IMR-90 (cell line): ENCODE data around the gene DIP2C.

Experiments used
- CHD1 ChIP-seq: IDR thresholded peaks from 2 replicates; pipeline ENCODE4 v1.6.1; 2012; ENCODE audit warnings: low read depth, low read length, improper control_type of control experiment
- CTCF ChIP-seq: conservative IDR thresholded peaks from 2 replicates; pipeline ENCODE4 v1.5.1; 2012; ENCODE audit warnings: mild to moderate bottlenecking, low read depth, low read length, improper control_type of control experiment
- POLR2A ChIP-seq: IDR thresholded peaks from 2 replicates; pipeline ENCODE4 v1.6.1; 2012; ENCODE audit warnings: mild to moderate bottlenecking, low read depth, low read length
- RAD21 ChIP-seq: IDR thresholded peaks from 2 replicates; pipeline ENCODE4 v1.6.1; 2012; ENCODE audit warnings: low read length, improper control_type of control experiment
- RCOR1 ChIP-seq: IDR thresholded peaks from 2 replicates; pipeline ENCODE4 v1.6.1; 2012; ENCODE audit warnings: mild to moderate bottlenecking, low read length, improper control_type of control experiment; ENCODE audit not compliant: insufficient replicate concordance
- SMC3 ChIP-seq: fragments of 150-350 bp; IDR thresholded peaks from 2 replicates; pipeline ENCODE4 v1.6.1; 2016; ENCODE audit warnings: low read depth, mild to moderate bottlenecking, antibody characterized with exemption, low read length, moderate library complexity

- TF ChIP-seq POLR2A (no peak), CTCF (no peak), SMC3 (no peak), RAD21 (no peak), RCOR1 (no peak), CHD1 (no peak)
Observed at GRCh38 chr10:279232-279631, 410.2 kb downstream of the DIP2C start.
